Suprapubic skin (tissue), 4 donors: ENCODE data around the gene KRT35. TPM values are rescaled to one million over a fixed set of nuclear protein-coding genes. Genes with fewer than 3 reads are reported as not detected.

ENCODE experiments used
- DNase-seq, 2 donors: peaks; one replicate each; pipeline ENCODE4 v3.0.0-alpha.2; 2019; ENCODE audit warnings: low spot score in 2 of 2
- H3K27ac ChIP-seq: fragments of 200-600 bp; sonication (generic); one replicate; pipeline ENCODE4 v1.5.1; 2019
- H3K27me3 ChIP-seq: fragments of 200-600 bp; sonication (generic); one replicate; pipeline ENCODE4 v1.5.1; 2019
- H3K36me3 ChIP-seq: fragments of 200-600 bp; sonication (generic); one replicate; pipeline ENCODE4 v1.5.1; 2019
- H3K4me1 ChIP-seq: fragments of 200-600 bp; sonication (generic); one replicate; pipeline ENCODE4 v1.5.1; 2019
- H3K4me3 ChIP-seq: fragments of 200-600 bp; sonication (generic); one replicate; pipeline ENCODE4 v1.5.1; 2019; ENCODE audit warnings: mild to moderate bottlenecking
- H3K9me3 ChIP-seq: fragments of 200-600 bp; sonication (generic); one replicate; pipeline ENCODE4 v1.5.1; 2019
- CTCF ChIP-seq, 2 donors: fragments of 200-600 bp in 1 of 2; fragments of 450-650 bp in 1 of 2; sonication (generic) in 1 of 2; IDR thresholded peaks; one replicate each; pipeline ENCODE4 v1.5.1; 2016 to 2019; ENCODE audit warnings: antibody characterized with exemption in 2 of 2, mild to moderate bottlenecking in 1 of 2, moderate library complexity in 1 of 2
- EP300 ChIP-seq: sonication (generic); formaldehyde crosslinking; IDR thresholded peaks from one replicate; pipeline ENCODE4 v1.6.1; 2017; ENCODE audit warnings: antibody characterized with exemption
- POLR2A ChIP-seq, 2 donors: fragments of 450-650 bp; IDR thresholded peaks; one replicate each; pipeline ENCODE4 v1.6.1; 2017; ENCODE audit warnings: antibody characterized with exemption in 2 of 2, mild to moderate bottlenecking in 2 of 2, moderate library complexity in 2 of 2
- POLR2AphosphoS5 ChIP-seq, 3 donors: sonication (generic); formaldehyde crosslinking; IDR thresholded peaks; one replicate each; pipeline ENCODE4 v1.6.1; 2017; ENCODE audit warnings: antibody characterized with exemption in 3 of 3
- WGBS: methylation state at CpG from one replicate; pipeline ENCODE4 v1.1.5; 2018; 5-methylcytosine and 5-hydroxymethylcytosine counted together
- total RNA-seq, 4 donors: library from RNA; depleted of rRNA; stranded (reverse); fragments of >200 nt; gene quantifications; one replicate each; pipeline ENCODE4 v1.1.0, GENCODE V29; 2016

KRT35 gene
- total RNA-seq, 4 donors from 2014 or later = 2.5 to 156 (median 38.8) TPM

GRCh38 chr17:41429667-41430066 lies 51.3 kb downstream of the KRT35 start:
- no peaks in the 10 kb centered on the region for H3K36me3 ChIP-seq
- no peak for TF ChIP-seq EP300
- TF ChIP-seq POLR2A (IDR thresholded peaks at IDR 0.05) = no peak
- TF ChIP-seq POLR2AphosphoS5 (IDR thresholded peaks at IDR 0.05) = no peak
- no peak for TF ChIP-seq CTCF (IDR thresholded peaks at IDR 0.05)
- H3K4me1 ChIP-seq = no peaks in the 10 kb centered on the region
- no peak overlapping the region for H3K27ac ChIP-seq
- DNase-seq = no peak
- no peak overlapping the region for H3K4me3 ChIP-seq
- 69% methylated on average over 7 of the region's 7 CpGs for WGBS
- no peaks in the 10 kb centered on the region for H3K9me3 ChIP-seq
- H3K27me3 ChIP-seq = peaks cover 10% of the 10 kb centered on the region

- no peak overlapping the region for H3K4me3 ChIP-seq
- peaks cover 10% of the 10 kb centered on the region for H3K27me3 ChIP-seq
- DNase-seq = no peak
- no peak overlapping the region for H3K27ac ChIP-seq
- no peak for TF ChIP-seq POLR2AphosphoS5 (IDR thresholded peaks at IDR 0.05)
- no peak for TF ChIP-seq EP300
- TF ChIP-seq CTCF (IDR thresholded peaks at IDR 0.05) = no peak
- TF ChIP-seq POLR2A (IDR thresholded peaks at IDR 0.05) = no peak
- H3K9me3 ChIP-seq = no peaks in the 10 kb centered on the region
- H3K36me3 ChIP-seq = no peaks in the 10 kb centered on the region
- WGBS = 66% methylated on average over 4 of the region's 4 CpGs
- no peaks in the 10 kb centered on the region for H3K4me1 ChIP-seq
These were observed 52.2 kb downstream of the KRT35 start for GRCh38 chr17:41428591-41429291.

Other genes with a start within 250 kb of the KRT35 start
- gene KRTAP9-3, start 248.7 kb downstream of the KRT35 start, total RNA-seq = 100 to 1,000 TPM in 1 of 4 donors, 10 to 100 TPM in 2, not detected in 1; 29.0 to 178 (median 61.4) TPM
- gene KRTAP9-8, start 243.2 kb downstream of the KRT35 start, total RNA-seq = 10 to 100 TPM in 3 of 4 donors, not detected in 1; 27.1 to 89.8 (median 46.6) TPM
- gene KRTAP9-4, start 231.5 kb downstream of the KRT35 start, total RNA-seq = 100 to 1,000 TPM in 1 of 4 donors, 10 to 100 TPM in 2, not detected in 1; 18.8 to 103 (median 50.1) TPM
- 10 to 100 TPM in 3 of 4 donors, not detected in 1; 14.3 to 53.1 (median 23.9) TPM for gene KRTAP9-9, start 225.8 kb downstream of the KRT35 start, total RNA-seq
- gene KRTAP9-6, start 215.8 kb downstream of the KRT35 start, total RNA-seq = 1 to 10 TPM in 1 of 4 donors, under 1 TPM in 1, not detected in 2; 0.52 to 7.1 TPM
- 10 to 100 TPM in 1 of 4 donors, 1 to 10 TPM in 1, not detected in 2; 10.0 to 20.3 TPM for gene KRTAP9-7, start 205.5 kb downstream of the KRT35 start, total RNA-seq
- 1 to 10 TPM in 2 of 4 donors, under 1 TPM in 1, not detected in 1; 0.85 to 3.4 (median 2.2) TPM for gene KRTAP29-1, start 178.3 kb downstream of the KRT35 start, total RNA-seq
- 10 to 100 TPM in 1 of 4 donors, 1 to 10 TPM in 2, not detected in 1; 2.2 to 22.0 (median 4.0) TPM for gene KRTAP16-1, start 171.8 kb downstream of the KRT35 start, total RNA-seq
- gene KRTAP17-1, start 165.4 kb downstream of the KRT35 start, total RNA-seq = 10 to 100 TPM in 2 of 4 donors, 1 to 10 TPM in 1, not detected in 1; 8.0 to 81.5 (median 24.2) TPM
- gene KRT33A, start 130.3 kb downstream of the KRT35 start, total RNA-seq = 100 to 1,000 TPM in 1 of 4 donors, 10 to 100 TPM in 1, 1 to 10 TPM in 2; 1.2 to 144 (median 8.3) TPM
- gene KRT33B, start 111.3 kb downstream of the KRT35 start, total RNA-seq = 100 to 1,000 TPM in 1 of 4 donors, 10 to 100 TPM in 2, not detected in 1; 10.7 to 194 (median 27.9) TPM
- gene KRT34, start 98.8 kb downstream of the KRT35 start, total RNA-seq = 100 to 1,000 TPM in 1 of 4 donors, 10 to 100 TPM in 2, under 1 TPM in 1; 0.56 to 117 (median 22.2) TPM
- gene KRT31, start 83.5 kb downstream of the KRT35 start, total RNA-seq = 100 to 1,000 TPM in 1 of 4 donors, 10 to 100 TPM in 3; 38.5 to 618 (median 84.8) TPM
- 1 to 10 TPM in 1 of 4 donors, under 1 TPM in 1, not detected in 2; 0.53 to 7.1 TPM for gene KRT37, start 56.6 kb downstream of the KRT35 start, total RNA-seq
- 10 to 100 TPM in 1 of 4 donors, 1 to 10 TPM in 2, not detected in 1; 1.6 to 21.6 (median 3.9) TPM for gene KRT38, start 40.2 kb downstream of the KRT35 start, total RNA-seq
- 10 to 100 TPM in 3 of 4 donors, under 1 TPM in 1; 0.40 to 71.2 (median 14.8) TPM for gene KRT32, start 13.8 kb downstream of the KRT35 start, total RNA-seq
- gene KRT36, start 8.8 kb upstream of the KRT35 start, total RNA-seq = 1 to 10 TPM in 2 of 4 donors, under 1 TPM in 1, not detected in 1; 0.79 to 3.9 (median 1.2) TPM
- gene KRT13, start 24.5 kb upstream of the KRT35 start, total RNA-seq = under 1 TPM in 1 of 4 donors, not detected in 3; 0.51 TPM
- gene KRT15, start 37.7 kb upstream of the KRT35 start, total RNA-seq = 1,000 to 10,000 TPM in 3 of 4 donors, 100 to 1,000 TPM in 1; 690 to 2,507 (median 1,431) TPM
- gene KRT19, start 47.2 kb upstream of the KRT35 start, total RNA-seq = 100 to 1,000 TPM; 180 to 307 (median 215) TPM
- 1 to 10 TPM in 1 of 4 donors, under 1 TPM in 3; 0.68 to 1.6 (median 0.82) TPM for gene KRT9, start 90.9 kb upstream of the KRT35 start, total RNA-seq
- gene KRT14, start 105.7 kb upstream of the KRT35 start, total RNA-seq = over 10,000 TPM in 2 of 4 donors, 1,000 to 10,000 TPM in 2; 7,400 to 12,534 (median 10,685) TPM
- 100 to 1,000 TPM in 3 of 4 donors, 10 to 100 TPM in 1; 65.7 to 772 (median 341) TPM for gene KRT16, start 131.6 kb upstream of the KRT35 start, total RNA-seq
- gene KRT17, start 143.4 kb upstream of the KRT35 start, total RNA-seq = 1,000 to 10,000 TPM in 2 of 4 donors, 100 to 1,000 TPM in 2; 434 to 2,751 (median 1,314) TPM
- 100 to 1,000 TPM; 238 to 471 (median 430) TPM for gene EIF1, start 207.7 kb upstream of the KRT35 start, total RNA-seq
- not detected for gene GAST, start 231.2 kb upstream of the KRT35 start, total RNA-seq